Mucosa of gallbladder (tissue), 1 donor: ENCODE measurements around the gene SVEP1. TPM values are rescaled to one million over a fixed set of nuclear protein-coding genes. Genes with fewer than 3 reads are reported as not detected.

Source experiments
- DNase-seq: peaks from one replicate; pipeline ENCODE4 v3.0.0-alpha.2; 2020; ENCODE audit warnings: low spot score
- total RNA-seq: library from RNA; stranded (reverse); gene quantifications from one replicate; pipeline ENCODE4 v1.2.1, GENCODE V29; 2021
- donor health status: DM: no; HTN: no; CAD: no.

The SVEP1 gene
- total RNA-seq, 1 donor from 2014 or later = 13.1 TPM

DNA sequence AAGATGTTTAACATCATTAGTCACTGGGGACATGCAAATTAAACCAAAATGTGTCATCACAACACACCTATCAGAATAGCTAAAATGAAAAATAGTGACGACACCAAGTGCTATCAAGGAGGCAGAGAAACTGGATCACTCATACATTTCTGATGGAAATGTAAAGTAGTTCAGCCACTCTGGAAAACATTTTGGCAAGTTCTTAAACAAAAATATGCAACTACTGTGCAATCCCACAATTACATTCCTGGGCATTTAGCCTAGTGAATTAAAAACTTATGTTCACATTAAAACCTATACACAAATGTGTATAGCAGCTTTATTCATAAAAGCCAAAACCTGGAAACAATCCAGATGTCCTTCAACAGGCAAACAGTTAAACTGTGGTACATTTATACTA lies 53.1 kb downstream of the SVEP1 start:
- no peak for DNase-seq

DNA sequence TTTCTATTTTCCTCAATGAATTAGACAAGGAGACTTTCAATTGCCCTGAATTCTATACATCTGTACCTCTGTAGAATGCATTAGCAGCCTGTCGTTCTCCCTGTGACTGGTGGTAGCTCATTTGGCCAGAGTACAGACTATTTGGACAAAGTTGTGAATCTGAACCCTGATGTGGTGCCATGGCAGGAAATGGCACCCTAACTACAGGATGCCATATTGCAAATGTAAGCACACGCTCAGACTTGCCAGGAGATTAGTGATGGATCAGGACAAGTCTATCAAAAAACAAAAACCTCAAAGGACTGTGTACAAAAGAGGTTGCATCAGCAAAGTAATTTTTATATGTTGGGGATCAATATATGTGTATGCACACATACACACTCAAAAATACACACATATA lies 58.3 kb downstream of the SVEP1 start:
- no peak for DNase-seq

DNA sequence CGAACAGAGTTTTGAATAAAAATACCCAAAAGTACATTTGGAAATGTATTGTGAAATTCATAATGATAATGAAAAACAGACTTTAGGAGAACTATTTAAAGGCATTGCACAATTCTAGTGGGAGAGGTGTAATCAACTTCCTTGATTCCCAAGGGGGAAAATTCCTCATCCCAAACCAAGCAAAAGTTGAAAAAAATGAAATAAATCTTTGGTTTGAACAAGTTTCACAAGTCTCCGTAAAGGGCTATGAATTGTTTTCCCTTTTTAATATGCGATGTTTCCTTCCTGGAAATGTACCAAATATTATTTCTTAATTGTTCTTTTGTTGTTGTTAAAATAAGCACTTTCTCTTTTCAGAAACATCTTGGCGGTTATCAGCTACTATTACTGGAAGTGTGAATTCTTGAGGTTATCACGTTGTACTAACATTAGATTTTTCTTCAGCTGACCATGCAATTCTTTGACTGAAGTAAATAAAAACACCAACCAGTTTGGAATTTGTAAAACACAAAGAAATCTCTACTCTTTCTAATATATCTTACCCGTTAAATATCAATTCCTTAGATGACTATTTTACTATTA lies 59.3 kb downstream of the SVEP1 start:
- DNase-seq = no peak

DNA sequence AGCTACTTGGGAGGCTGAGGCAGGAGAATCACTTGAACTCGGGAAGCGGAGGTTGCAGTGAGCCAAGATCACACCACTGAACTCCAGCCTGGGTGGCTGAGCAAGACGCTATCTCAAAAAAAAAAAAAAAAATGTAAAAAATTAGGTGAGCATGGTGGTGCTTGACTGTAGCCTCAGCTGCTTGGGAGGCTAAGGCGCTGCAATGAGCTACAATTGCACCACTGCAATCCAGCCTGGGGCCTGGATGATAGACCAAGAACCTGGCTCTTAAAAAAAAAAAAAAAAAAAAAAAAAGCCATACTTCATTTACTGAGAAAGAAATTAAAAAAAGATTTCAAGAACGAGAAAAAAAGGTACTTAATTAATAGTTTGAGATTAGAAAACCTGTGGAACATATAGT lies 62.1 kb downstream of the SVEP1 start:
- DNase-seq = no peak

DNA sequence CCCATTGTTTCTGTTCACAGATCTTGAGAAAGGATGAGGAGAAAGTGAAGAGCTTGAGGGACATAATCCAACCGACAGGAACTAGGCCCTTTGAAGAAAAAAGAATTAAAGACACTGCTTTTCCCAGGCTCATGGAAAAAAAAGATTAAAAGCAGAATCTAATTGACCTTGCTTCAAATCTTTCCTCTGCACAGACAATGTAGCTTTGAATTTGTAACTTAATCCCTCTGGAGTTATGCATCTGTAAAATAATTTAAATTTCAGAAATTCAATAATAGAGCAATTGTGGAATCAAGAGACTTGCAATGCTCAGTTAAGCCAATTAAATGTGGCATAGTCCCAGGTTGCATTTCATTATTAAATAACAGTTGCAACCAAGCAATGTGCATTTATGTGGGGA lies 64.6 kb downstream of the SVEP1 start:
- no peak for DNase-seq

DNA sequence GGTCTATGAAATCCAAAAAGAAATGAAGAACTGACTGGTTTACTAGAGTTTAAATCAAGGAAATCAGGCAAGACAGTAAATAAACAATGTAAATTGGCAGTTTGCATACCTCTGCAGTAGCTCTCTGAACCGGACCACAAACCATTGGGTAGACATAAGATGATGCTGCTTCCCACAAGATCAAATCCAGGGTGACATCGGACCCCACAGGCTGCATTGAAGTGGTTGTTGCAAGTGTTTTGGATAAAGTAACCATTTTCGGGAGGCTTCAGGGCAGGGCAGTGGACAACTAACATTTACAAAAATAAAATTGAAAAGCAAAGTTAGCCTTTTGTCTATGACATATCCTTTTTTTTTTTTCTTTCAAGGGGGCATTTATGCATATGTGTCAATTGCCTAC lies 66.7 kb downstream of the SVEP1 start:
- DNase-seq = no peak

DNA sequence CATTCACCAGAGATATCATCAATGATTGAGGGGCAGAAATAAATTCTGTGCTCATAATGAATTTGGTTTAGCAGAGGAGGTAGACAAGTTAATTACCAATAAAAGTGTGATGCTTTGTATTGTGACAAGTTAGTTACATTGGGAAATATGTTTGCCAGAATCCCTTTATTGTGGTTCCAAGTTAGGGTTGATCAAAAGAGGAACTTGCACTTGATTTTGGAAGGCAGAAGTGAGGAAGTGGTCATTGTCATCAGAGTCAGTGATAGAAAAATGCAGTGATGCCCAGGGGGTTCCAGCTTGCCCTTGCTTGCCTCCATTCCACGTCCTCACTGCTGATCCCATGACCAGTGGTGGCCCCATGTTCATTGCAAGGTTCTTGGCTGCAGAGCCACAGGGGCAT lies 69.7 kb downstream of the SVEP1 start:
- DNase-seq = no peak

DNA sequence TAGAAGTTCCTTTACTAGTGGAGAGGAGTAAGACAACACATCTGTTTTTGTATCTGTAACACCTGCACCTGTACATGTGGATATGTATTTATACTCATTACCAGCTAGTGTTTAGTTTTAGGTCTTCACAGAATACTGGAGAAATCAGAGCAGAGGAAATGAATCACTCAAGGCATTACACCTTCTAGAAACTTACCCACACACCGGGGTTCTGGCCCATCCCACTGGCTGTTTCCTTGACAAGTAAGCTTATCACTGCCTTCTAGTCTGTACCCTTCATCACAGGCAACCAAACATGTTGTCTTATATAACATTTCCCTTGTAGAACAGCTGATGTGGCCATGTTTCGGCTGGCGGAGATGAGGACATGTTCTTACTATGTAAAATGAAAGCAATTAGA lies 76.7 kb downstream of the SVEP1 start:
- no peak for DNase-seq

DNA sequence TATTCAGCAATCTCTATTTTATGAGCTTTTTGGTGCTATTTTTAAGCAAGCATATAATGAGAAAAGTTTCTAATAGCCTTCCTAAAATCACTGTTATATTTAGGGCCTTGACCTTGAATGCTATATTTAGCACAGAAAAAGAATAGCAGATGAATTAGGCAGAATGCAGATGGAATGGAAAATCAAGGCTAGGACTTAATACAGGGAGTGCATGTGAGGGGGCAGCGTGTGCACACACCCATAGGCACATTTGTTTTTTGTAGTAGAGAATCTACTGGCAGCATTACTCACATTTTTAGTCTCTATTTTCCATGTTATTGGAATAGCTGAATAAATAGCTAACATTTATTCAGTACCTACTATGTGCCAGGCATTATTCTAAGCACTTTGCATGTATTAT lies 79.9 kb downstream of the SVEP1 start:
- no peak for DNase-seq

DNA sequence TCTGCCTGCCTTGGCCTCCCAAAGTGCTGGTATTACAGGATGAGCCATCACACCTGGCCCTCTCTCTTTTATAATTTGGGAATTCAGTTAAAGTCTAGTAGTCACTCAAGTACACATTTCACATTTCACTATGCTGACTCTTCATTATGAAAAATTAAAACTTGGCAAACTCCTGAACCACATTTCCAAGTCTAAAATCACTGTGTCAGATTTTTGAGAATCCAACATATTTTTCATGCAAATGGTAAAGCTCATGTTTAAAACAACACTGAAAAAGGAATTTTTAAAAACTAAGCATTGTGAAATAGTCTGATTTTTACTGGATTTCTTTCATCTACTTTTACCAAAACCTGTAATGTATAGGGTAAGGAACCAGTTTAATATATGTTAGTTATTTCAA lies 92.3 kb downstream of the SVEP1 start:
- DNase-seq = no peak

DNA sequence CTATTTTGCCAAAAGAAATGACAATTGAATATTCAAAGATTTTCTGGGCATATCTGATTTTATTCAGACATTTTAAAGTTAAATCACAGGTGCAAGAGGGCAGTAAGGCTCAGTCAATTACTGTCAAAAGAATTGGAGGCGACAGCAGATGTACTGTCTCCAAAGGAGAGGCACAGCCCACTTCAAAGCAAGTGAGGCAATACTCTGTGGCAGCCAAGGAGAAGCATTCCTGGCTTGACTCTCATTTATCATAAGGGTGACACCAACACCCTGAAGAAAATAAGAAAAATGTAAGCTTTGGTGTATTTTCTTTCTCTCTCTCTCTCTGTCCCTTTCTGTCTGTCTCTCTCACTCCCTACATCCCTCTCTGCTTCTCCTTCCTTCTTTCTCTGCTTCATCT lies 93.3 kb downstream of the SVEP1 start:
- DNase-seq = no peak

DNA sequence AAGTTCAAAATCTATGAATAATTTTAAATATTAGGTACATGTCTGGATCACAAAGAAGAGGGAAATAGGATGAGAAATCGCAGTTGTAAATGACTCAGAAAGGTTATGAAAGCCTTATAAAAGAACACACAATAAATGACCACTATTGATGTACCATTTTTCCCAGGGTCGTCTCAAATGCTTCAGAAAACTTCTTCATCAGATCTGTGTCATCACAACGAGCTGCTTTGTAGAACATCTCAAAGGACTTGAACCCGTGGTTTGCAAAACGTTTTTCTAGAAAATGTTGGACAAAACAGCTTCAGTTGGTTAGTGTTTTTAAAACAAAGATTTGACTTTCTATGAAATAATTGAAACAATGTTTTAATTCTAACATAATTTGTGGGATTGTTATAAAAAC lies 100.1 kb downstream of the SVEP1 start:
- no peak for DNase-seq

DNA sequence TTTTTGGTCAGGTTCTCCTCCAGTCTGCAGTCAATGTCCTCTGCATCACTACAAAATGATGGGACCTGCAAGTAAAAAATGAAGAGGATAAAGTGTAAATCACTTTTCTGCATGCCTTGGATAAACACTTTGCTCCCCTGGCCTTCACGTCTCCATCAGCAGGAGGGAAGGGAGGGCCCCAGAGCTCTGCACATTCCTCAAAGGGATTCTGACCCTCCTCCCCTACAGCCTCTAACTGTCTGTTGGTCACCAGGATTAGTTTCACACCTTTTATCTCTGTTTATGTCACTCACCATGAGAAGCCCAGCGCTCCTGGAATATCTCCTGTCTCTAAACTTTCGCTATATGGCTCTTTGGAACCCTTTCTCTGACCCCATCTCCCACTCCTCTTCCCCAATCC lies 103.3 kb downstream of the SVEP1 start:
- no peak for DNase-seq

DNA sequence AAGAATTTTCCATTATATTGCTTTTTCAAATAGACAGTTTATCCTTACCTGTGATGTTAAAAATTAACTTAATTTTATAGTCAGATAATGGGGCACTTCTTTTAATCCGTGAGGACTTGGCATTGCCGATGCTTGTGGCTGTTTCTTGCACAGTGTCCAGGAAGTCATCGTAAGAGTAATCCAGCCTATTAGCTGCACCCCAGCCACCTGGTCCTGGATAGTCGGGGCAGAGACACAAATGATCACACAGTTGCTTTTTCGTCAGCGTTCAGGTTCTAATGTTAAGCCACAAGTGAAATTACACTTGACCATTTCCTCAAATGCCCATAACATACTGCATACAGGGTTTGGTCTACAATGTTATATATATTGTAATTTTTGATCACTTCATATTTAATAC lies 107.4 kb downstream of the SVEP1 start:
- no peak for DNase-seq

DNA sequence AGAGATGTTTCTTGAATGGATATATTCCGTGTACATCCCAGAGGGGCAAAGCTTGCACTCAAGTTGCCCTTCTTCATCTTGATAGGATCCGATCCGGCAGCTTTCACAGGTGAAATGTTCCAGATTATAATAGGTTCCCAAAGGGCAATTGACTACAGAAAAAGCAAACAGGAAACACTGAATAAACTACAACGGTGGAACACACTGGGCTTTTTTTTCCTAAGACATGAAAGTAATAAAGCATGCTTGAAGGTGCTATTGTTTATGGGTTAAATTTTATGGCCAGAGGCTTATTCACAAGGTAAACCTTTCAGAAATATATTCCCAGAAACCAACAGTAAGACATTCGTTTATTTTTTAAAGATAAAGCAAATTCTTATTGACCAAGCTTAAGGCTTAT lies 110.6 kb downstream of the SVEP1 start:
- no peak for DNase-seq

DNA sequence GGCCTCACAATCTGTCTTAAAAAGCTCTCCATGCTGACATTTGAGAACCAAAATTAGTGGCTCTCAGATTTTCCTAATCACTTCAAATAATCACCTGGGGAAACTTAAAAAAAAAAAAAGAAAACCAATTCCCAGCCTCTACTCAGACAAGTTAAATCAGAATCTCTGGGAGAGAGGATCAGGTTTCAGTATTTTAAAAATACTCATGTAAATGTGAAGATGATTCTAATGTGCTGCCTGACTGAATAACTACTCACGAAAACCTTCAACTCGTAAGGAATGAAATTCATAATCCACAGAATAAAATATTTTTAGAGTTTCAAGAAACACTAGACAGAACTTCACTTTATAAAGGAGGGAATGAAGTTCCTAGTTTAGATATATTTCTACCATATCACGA lies 114.4 kb downstream of the SVEP1 start:
- DNase-seq = no peak

DNA sequence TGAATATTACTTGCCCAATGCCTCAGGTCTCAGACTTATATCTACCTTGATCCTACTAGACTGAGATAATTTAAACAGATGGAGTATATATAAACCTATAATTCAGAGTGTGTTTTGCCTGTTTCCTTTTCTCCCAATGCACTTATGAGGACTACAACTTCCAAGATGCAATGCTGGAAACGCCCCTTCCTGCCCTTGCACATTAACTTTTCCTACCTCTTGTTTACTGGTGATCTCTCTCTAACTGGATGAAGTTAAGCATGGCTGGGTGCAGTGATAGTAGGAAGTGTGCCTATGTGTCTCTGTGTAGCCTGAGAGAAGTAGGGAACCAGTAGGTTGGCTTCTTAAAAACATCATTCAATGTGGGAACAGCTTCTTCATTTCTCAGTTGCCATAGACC lies 115.2 kb downstream of the SVEP1 start:
- no peak for DNase-seq

DNA sequence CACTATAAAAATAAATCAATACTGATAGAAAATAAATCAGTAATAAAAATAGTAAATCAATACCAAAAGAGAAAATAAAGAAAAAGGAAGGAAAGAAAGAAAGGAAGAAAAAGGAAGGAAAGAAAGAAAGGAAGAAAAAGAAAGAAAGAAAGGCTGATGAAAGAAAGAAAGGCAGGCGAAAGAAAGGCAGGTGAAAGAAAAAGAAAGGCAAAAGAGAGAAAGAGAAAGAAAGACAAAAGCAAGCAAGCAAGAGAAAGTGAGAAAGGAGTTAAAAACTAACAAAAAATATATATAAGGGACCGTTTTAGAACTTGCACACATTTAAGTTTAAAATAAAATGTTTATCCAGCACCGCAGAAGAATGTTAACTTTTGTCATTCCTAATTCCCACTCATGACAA lies 116.0 kb downstream of the SVEP1 start:
- no peak for DNase-seq

DNA sequence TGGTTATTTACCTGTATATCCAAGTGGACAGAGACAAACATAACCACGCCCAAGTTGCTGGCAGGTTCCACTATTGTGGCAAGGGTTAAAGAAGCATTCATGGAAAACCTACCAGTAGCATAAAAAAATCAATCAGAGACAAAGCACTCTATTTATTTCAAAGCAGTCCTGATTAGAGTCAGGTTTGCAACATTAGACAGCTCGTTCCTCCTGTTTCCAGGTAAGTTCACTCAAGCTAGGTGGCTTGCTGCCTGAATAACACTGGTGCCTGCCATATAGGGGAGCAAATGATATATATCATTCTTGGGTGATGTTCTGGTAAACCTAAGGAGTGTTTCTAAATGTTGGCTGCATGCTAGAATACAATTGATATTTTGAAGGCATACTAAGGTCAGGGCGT lies 122.3 kb downstream of the SVEP1 start:
- no peak for DNase-seq

DNA sequence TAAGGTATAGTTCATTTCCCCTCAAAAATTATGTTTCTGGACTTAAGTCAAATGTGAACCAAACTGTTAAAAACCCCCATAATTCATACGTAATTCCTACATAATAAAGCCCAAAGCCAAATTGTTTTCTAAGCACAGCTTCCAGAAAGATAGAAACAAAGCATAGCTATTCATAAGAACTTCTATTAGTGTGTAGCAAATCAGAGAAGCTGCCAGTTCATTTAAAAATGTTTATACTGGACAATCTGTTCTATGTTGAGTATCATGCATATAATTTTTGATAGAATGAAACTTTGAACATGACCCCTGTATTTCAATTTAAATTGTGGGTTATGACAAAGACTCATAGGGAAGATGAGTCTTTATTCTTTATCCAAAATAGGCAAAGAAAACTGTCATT lies 122.9 kb downstream of the SVEP1 start:
- no peak for DNase-seq

DNA sequence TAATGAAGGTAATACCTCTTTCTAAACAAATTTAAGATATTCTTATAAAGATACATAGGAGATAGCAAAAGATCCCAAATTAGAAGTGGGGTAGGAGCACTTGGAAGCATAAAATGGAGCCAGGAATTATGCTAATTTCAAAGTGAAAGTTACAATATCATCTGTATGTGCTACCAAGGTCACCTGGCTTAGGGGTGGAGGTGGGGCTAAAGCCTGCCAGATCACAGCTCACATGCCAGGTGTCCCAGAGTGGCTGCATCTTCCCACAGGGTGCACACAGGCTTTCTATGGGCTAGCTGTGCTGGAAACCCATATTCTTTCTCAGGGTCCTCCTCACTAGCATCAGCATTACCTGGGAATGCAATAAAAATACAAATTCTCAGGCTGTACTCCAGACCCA lies 123.7 kb downstream of the SVEP1 start:
- DNase-seq = no peak

DNA sequence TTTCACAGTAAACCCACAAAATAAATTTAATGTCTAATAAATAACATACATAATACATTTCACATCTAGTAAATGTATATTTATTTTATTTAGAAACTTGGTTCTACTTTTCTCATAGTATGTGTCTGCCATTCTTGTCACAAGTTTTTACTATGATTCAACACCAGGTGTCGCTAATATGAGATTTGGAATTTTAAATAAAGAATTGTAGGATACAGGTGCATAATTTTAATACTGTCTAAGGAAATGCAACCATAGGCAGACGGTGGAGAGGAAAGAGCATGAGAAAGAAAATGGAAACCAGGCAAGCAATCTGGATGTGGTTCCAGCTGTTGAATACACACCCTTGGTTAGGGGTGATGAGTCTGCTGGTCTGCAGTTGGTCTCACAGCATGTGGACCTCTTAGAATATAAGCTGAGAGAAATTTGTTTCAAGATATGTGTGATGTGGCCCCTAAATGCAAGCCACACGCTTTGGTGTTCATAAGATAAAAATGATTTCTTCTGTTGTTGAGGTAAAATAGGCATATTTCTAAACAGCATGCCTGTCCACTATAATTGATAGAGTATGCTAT lies 127.2 kb downstream of the SVEP1 start:
- DNase-seq = no peak

DNA sequence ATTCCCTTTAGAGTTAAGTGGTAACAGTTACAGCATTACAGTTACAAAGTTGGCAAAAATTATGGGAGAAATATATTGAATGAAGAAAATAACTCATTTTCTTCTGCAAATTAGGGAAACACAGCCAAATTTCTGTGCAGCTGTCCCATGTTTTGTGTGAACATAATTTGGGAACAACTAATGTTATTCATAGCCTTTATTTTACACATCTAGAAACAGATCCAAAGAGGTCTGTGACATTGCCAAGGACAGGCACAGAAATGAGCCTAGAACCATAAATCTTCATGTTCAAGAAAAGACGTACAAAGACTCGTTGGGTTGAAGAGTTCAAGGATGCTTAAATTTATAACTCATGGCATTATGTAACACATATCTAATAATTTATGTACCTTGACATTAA lies 127.8 kb downstream of the SVEP1 start:
- DNase-seq = no peak

DNA sequence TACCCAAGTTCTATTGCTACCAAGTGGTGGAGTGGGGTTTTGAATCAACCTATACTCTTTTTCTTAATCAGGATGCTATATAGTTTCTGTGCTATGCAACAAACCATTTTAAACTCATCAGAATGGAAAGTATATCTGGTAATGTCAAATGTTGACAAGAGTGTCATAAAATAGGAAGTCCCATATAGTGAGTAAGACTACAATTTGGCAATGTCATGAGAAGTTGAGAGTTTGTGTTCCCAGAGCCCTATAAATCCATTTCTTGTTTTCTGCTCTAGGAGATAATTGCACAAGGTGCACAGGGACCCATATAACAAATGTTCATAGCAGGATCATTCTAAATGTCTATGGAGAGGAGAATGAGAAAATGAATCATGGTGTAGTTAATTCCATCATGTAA lies 132.1 kb downstream of the SVEP1 start:
- no peak for DNase-seq
